ENCODE results near the gene IQSEC1. TPM values are rescaled to one million over a fixed set of nuclear protein-coding genes. Genes with fewer than 3 reads are reported as not detected.

The IQSEC1 gene
- total and polyA plus RNA-seq, 8 donors: 24.9 to 57.0 (median 34.2) TPM

DNA sequence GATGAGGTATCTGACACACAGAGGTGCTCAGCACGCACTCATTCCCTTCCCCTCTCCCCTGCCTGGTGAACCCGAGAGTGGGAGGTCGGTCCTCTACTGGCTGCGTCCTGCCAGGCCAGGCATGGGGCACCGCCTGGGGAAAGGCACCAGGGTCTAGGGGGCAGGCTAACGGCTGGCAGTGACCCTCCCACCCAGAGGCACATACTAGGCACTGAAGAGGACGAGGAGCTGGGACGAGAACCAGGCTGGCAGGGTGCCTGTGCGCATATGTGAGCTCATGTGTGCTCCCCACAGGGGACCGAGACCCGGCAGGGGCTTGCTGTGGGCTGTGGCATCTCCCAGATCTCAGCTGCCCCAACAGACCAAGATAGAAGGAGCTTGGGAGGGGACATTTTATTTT lies 86.7 kb downstream of the IQSEC1 start:
- DNase-seq (peak in 1 of 4 donors; percentile 23), ATAC-seq (no peak)
- H3K4me1 ChIP-seq: peaks cover 0 to 31% of the 10 kb centered on the region in 2 donors
- H3K27ac ChIP-seq: no peak overlapping the region
- H3K4me3 ChIP-seq: no peak overlapping the region
- H3K27me3 ChIP-seq: no peaks in the 10 kb centered on the region
- intact Hi-C loops (cut with DNase I): loop anchor here in 1 of 2 donors (10.0 kb wide), 1 partner anchor 112 kb away; no protein-coding TSS in a partner anchor
- no peak for TF ChIP-seq CTCF (IDR thresholded peaks at IDR 0.05)
- no peaks in the 10 kb centered on the region for H3K9me3 ChIP-seq
- H3K36me3 ChIP-seq: peaks cover 0 to 12% of the 10 kb centered on the region in 2 donors

DNA sequence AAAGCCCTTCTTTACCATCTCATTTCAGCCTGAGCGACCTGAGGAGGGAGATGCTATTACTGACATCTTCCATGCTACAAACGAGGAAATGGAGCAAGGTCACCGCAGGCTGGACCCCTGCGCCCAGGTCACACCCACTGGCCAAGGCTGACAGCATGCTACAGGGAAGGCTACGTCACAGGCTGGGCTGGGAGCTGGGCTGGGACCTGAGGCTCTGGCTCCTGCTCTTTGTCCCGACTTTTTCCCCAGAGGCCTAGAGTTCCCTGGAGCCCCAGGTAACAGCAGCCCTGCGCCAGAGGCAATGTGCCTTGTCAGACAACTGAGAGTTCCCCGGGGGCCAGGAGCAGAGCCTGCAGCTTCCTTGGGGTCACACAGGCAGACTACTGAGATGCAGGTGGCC lies 87.2 kb downstream of the IQSEC1 start:
- H3K9me3 ChIP-seq: no peaks in the 10 kb centered on the region
- peak in 1 of 4 donors; percentile 26 for DNase-seq
- intact Hi-C loops (cut with DNase I): loop anchor here in 1 of 2 donors (10.0 kb wide), 1 partner anchor 111 kb away; no protein-coding TSS in a partner anchor
- TF ChIP-seq CTCF (IDR thresholded peaks at IDR 0.05): no peak
- H3K27me3 ChIP-seq: no peaks in the 10 kb centered on the region
- ATAC-seq: no peak
- H3K36me3 ChIP-seq: peaks cover 0 to 12% of the 10 kb centered on the region in 2 donors
- no peak overlapping the region for H3K27ac ChIP-seq
- no peak overlapping the region for H3K4me3 ChIP-seq
- peaks cover 0 to 28% of the 10 kb centered on the region in 2 donors for H3K4me1 ChIP-seq

GRCh38 chr3:12985148-12985547 lies 88.1 kb downstream of the IQSEC1 start:
- Histone ChIP-seq H3K36me3 (peaks cover 0 to 5% of the 10 kb centered on the region in 2 donors), H3K9me3 (no peaks in the 10 kb centered on the region), H3K4me3 (no peak overlapping the region), H3K27me3 (no peaks in the 10 kb centered on the region), H3K27ac (no peak overlapping the region), H3K4me1 (peaks cover 0 to 22% of the 10 kb centered on the region in 2 donors)
- ATAC-seq (no peak), DNase-seq (peak in 1 of 4 donors; percentile 19)
- intact Hi-C loops (cut with DNase I): loop anchor here in 1 of 2 donors (10.0 kb wide), 1 partner anchor 110 kb away; no protein-coding TSS in a partner anchor
- TF ChIP-seq CTCF (IDR thresholded peaks at IDR 0.05): no peak

DNA sequence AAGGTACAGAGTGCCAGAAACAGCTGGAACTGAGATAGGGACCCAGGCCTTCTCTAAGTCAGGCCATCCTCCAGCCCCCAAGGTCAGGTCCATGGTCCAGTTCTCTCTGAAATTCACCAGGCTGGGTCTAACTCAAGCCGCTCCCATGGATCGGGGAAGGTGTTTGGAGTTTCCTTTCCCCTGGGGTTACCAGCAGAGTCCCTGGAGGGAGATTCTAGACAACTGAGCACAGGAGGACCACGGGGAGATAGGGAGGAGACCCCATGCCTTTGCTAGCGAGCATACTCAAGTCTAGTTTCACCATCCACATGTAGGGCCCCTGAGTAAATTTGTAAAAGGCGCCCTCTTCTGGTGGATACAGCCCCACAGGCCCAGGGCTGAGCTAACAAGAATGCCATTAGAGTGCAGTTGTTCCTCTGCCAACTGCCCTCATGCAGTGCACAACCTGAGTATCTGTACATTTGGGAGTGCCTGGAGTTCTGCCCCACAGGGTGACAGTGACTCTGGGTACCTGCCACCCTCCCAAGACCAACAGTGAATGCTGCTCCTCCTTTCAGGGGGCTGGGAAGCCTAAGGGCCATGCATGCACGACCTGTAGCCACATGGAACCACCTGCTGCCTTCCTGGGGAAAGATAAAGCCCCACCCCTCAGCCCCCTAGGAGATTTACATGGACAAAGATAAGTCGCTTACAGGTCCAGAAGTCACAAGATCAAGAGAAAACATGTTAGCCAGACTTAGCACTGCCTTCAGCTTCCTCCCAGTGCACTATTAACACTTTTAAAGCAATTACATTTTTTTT lies 89.0 kb downstream of the IQSEC1 start:
- no peak overlapping the region for H3K27ac ChIP-seq
- H3K4me3 ChIP-seq: no peak overlapping the region
- H3K36me3 ChIP-seq: peaks cover 0 to 5% of the 10 kb centered on the region in 2 donors
- DNase-seq (peak in 2 of 4 donors; percentile 48 to 72), ATAC-seq (peak; percentile 91)
- TF ChIP-seq CTCF (IDR thresholded peaks at IDR 0.05): peak; percentile 56 to 75
- peaks cover 0 to 17% of the 10 kb centered on the region in 2 donors for H3K4me1 ChIP-seq
- intact Hi-C loops (cut with DNase I): loop anchor here in 1 of 2 donors (10.0 kb wide), 1 partner anchor 109 kb away; no protein-coding TSS in a partner anchor
- H3K27me3 ChIP-seq: no peaks in the 10 kb centered on the region
- H3K9me3 ChIP-seq: no peaks in the 10 kb centered on the region

DNA sequence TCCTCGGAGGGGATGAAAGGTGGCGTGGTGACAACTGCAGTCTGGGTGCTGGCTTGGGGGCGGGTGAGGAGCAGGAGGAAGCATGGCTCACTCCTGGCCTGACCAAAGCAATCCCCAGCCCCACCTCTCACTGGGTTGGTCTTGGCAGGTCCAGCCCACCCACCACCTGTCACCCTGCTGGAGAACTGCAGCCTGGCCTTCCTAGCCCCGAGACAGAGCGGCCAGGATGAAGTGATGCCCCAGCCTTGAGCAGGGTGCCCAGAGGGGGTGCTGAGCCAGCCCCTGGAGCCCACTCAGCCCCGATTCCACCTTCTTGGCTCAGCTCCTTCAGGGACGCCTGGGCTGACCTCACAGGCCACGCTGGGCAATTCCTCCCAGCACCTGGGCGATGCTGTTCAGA lies 89.9 kb downstream of the IQSEC1 start:
- TF ChIP-seq CTCF (IDR thresholded peaks at IDR 0.05): no peak
- H3K4me3 ChIP-seq: no peak overlapping the region
- peaks cover 0 to 5% of the 10 kb centered on the region in 2 donors for H3K36me3 ChIP-seq
- no peaks in the 10 kb centered on the region for H3K27me3 ChIP-seq
- intact Hi-C loops (cut with DNase I): loop anchor here in 1 of 2 donors (10.0 kb wide), 1 partner anchor 109 kb away; no protein-coding TSS in a partner anchor
- peak in 1 of 4 donors; percentile 28 for DNase-seq
- H3K27ac ChIP-seq: no peak overlapping the region
- peaks cover 0 to 9% of the 10 kb centered on the region in 2 donors for H3K4me1 ChIP-seq
- no peak for ATAC-seq
- H3K9me3 ChIP-seq: no peaks in the 10 kb centered on the region
